ENCODE measurements around the gene HCAR2.
A peak's percentile ranks its signal among the peaks of the same experiment; 100 is the strongest.
"Not testable (repeated sequence)": the region's sequence is repeated elsewhere in the genome, so short reads cannot be mapped to it uniquely, and the experiment has no call there.

HCAR2 gene

DNA sequence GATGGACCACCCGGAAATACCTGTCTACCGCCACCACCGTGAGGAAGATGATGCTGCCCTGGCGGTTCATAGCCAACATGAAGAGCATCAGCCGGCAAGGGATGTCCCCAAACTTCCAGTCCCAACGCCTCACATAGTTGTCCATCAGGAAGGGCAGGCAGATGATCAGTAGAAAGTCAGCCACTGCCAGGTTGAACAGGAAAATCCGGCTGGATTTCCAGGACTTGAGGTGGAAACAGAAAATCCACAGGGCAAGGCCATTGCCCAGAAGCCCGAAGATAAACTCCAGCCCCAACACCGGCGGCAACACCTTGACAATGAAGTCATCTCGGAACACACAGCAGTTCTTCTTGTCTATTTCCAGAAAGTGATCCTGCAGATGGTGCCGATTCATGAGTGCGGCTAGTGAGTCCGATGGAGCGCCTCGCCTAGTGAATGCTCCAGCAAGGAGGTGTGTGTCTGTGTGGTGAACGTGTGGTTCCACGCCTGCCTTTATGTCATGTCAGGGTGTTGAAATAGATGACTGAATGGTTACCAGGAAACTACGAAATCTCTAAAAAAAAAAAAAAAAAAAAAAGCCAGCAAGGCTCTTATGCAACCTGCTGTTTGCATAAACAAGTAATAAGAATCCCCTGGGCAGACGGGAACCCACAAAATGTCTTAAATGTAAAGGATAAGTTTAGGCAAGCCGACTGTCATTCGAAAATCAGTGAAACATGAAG, at the start of gene HCAR2:
TSS of gene HCAR2 (minus strand) at position 468 of the 722 bp plus-strand sequence. CDS start at position 394, 74 bp downstream.
- not testable (repeated sequence) for DNase-seq (ENCODE audit: low read depth)

DNA sequence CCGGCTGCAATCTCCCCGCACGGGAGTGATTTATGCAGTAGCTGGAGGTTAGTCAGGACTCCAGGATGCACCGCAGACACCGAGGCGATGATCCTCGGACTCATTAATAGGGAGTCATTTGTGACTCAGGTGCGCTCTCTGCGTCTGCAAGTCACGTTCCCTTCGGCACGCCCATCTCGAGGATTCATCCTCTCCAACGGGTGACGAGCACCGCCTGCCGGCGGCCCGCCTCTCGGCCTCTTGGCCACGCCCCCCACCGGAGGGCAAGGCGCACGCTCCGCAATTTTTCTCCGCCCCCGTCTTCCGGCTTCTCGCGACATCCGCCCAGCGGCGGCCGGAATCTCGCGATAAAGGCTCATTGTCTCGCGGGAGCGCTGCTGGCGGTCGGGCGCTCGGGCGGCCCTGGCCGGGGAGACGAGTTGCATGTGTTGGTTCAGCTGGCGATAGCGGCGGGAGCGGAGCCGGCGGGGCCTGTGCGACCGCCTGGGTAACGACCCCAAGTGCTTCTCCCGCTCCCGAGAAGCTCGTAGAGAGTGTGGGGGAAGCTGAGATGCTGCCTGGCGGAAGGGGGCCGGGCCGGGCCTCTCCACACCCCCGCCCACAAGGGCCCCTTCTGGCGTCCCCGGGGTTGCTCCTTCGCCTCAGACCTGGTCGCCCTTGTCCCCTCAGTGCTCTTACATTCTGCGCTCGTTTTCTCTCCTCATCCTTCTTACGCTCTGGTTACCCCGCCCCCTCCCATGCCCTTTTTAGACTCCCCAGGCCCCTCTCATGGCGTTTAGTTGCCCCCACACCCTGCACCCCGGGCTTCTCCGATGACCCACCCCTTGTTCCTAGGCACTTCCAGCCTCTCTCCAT, 49.5 kb upstream of the HCAR2 start, which contains the start of gene DENR:
TSS of gene DENR (plus strand) at position 361 of the 855 bp plus-strand sequence. CDS start 878 bp downstream, outside the sequence.
- DNase-seq (ENCODE audit: low read depth) = peak; percentile 99

DNA sequence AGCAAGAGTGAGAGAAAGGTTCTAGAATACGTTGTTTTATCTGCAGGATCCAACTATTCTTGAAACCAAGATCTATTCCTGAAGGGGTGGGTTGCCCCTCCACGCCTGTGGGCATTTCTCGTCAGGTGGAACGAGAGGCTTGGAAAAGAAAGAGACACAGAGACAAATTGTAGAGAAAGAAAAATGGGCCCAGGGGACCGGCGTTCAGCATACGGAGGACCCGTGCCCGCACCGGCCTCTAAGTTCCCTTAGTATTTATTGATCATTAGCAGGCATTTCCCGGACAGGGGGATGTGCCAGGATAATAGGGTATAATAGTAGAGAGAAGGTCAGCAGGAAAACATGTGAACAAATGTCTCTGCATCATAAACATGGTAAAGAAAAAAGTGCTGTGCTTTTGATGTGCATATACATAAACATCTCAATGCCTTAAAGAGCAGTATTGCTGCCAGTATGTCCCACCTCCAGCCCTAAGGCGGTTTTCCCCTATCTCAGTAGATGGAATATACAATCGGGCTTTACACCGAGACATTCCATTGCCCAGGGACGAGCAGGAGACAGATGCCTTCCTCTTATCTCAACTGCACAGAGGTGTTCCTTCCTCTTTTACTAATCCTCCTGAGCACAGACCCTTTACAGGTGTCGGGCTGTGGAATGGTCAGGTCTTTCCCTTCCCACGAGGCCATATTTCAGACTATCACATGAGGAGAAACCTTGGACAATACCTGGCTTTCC, 47.8 kb upstream of the HCAR2 start:
- DNase-seq (ENCODE audit: low read depth) = not testable (repeated sequence)

DNA sequence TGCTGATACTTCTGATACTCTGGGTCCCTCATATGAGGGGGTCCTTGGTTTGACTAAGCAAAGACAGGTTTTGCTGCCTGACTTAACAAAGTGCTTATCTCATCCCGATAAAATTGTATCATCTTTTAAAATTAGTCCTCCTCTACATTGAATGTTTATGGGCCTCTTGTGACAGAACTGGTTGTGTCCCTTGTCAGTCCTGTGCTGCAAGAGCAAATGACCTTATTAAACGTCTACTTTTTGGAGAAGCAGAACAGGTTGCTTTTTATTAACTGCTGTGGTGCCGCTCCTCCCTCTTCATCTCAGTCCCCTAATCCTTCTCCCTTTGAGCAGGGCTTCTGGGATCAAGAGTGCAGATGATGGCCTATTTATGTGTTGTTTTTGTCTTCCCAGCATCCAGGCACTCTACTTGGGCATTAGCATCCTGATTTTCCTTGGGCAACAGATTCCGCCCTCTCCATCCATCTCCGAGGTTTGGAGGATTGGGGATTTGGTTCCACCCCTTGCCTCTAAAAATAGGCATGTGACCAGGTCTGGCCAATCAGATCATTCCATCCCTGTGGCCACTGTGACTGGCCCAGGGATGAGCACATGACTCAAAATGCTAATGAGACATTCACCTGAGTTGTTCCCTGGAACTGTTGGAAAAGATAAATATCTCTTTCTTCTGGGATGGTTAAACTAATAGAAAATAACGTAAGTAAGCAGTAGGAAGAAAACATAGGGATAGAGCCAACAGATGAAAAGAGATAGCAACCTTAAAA, 46.6 kb upstream of the HCAR2 start:
- DNase-seq (ENCODE audit: low read depth) = no peak

DNA sequence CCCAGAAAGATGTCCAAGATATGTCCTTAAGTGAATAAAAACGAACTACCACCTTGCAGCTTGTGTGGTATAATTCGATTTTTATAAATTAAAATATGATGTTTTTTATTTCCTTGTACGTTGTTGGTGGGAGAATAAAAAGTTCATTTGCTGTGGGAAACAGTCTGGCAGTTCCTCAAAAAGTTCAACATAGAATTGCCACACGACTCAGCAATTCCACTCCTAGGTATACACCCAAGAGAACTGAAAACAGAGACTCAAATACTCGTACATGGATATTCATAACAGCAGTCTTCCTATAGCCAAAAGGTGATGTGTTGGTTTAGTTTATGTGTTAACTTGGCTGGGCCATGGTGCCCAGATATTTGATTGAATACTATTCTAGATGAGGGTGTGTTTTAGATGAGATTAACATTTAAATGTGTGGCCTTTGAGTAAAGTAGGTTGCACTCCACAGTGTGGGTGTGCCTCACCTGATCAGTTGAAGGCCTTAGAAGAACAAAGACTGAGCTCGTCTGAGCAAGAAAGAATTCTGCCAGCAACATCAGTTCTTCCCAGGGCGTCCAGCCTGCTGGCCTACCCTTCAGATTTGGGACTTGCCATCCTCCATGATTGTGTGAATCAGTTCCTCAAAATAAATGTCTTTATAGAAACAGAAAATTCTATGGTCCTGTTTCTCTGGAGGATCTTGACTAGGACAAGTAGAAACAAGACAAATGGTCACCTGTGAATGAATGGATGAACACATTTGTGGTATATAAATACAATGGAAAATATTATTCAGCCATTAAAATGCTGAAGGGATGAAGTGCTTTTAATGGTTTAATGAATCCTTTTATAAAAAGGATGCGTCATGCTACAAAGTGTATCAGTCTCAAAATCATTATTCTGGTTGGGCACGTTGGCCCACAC, 44.3 kb upstream of the HCAR2 start:
- DNase-seq (ENCODE audit: low read depth) = no peak

DNA sequence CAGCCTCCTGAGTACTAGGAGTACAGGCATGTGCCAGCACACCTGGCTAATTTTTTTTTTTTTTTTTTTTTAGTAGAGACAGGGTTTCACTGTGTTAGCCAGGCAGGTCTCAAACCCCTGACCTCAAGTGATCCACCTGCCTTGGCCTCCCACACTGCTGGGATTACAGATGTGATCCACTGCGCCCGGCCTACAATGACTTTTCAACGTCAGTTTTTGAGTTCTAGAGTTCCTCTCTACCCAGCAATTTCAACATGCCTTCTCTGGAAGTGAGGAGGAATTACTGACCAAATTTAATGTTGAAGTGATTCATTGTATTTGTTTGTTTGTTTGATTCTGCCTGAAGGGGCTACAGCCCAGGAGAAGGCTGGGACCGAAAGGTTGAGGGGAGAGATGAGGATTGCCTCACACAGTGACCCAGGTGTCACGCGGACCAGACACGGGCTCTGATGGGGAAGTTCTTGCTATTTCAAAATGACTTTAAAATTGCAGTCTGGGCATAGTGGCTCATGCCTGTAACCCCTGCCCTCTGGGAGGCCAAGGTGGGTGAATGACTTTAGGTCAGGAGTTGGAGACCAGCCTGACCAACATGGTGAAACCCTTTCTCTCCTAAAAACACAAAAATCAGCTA, 40.9 kb upstream of the HCAR2 start:
- no peak for DNase-seq (ENCODE audit: low read depth)

DNA sequence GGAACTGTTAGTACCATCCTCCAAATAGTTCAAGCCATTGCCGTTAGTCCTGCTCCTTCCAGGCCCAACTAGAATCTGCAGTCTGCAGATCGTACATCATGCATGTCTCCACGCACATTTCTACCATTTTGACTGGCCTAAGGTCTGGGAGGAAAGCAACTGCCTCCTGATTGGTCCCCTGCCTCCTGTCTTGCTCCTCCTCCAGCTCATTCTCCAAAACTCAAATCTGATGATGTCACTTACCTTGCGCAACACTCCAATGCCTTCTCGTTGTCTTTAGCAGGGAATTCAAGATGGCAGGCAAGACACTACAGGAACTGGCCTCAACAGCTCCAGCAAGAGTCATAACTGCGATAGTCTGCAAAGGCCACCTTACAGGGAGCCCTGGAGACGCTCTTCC, 37.2 kb upstream of the HCAR2 start:
- no peak for DNase-seq (ENCODE audit: low read depth)

DNA sequence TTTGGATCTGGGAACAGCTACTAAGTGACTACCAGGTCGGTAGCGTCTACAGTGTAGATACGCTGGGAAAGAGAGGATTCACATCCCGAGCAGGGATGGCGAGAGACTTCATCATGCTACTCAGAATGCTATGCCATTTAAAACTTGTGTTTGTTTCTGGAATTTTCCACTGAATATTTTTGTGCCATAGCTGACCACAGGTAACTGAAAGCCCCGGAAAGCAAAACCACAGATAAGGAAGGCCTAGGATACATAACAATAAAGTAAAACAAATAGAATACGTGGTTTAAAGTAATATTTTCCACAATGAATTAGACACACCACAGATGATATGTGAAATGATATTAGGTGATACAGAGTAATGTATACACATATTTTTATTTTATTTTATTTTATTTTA, 35.4 kb upstream of the HCAR2 start:
- no peak for DNase-seq (ENCODE audit: low read depth)

DNA sequence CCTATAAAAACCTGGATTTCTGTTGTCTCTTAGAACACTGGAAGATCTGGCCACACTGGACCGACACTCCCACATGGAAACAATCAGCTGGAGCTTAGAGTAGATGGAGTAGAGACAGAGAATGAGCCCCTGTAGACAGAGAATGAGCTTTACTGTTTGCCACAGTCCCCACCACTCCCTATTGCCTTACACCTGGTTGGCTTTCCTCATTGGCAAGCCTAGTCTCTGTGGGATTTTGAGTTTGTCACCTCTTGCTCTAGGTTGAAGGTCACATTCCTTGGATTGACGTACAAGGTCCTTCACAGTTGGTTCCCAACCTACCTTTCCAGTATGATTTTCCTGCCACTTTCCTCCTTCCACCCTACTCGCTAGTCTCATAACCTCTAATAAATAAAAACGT, 29.5 kb upstream of the HCAR2 start:
- no peak for DNase-seq (ENCODE audit: low read depth)

DNA sequence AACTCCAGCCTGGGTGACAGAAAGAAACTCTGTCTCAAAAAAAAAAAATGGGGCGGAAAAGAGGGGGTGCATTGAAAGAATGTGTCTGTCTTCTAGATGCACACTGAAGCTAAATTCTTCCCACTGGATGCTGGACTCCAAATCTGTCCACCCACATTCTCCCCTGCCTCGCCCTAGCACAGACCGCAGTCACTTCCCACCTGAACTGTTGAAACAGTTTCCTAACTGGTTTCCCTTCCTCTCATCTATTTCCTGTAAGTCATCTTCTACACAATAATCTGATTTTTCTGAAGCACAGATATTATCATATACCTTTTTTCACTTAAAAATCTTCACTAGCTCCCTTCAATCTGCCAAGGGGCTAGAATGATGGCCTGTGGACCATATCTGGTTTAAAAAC, 29.0 kb upstream of the HCAR2 start:
- DNase-seq (ENCODE audit: low read depth) = peak; percentile 53

DNA sequence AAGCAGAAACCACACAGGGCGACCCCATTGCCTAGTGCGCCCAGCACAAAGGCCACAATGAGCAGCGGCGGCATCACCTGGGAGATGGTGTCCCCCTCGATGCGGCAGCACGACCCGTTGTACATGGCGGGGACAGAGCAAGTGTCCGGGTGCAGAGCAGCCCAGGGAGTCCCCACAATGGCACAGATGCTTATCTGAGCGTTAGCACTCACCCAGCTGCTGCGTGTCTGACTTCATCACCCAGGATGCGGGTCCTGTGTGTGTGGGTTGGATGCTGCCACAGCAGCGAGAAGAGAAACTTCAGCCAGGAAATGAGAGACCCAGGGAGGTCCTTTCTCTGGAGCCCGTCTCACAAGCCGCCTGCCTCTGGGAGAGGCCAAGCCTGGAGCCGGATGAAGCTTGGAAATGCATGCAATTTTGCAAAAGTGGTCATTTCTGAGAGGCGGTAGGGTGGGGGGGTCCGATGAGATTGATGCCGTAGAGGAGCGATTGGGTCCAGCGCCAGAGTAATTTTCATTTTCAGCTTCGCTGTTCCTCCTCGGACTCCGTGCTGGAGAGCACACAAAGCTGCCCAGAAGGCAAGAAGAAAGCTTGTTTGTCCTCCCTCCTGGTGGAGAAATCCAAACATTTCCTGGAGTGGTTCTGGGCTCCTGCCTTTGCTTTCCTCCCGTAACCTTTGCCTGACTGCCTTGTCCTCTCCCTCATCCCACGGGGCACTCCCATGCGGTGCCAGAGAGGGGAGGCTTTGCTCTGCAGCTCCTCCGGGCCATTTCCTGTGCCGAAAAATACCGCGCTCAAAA, 27.3 kb upstream of the HCAR2 start, which contains the start of gene HCAR1:
TSS of gene HCAR1 (minus strand) at position 630 of the 800 bp plus-strand sequence. CDS start at position 125, 505 bp downstream.
- DNase-seq (ENCODE audit: low read depth) = peak; percentile 48

DNA sequence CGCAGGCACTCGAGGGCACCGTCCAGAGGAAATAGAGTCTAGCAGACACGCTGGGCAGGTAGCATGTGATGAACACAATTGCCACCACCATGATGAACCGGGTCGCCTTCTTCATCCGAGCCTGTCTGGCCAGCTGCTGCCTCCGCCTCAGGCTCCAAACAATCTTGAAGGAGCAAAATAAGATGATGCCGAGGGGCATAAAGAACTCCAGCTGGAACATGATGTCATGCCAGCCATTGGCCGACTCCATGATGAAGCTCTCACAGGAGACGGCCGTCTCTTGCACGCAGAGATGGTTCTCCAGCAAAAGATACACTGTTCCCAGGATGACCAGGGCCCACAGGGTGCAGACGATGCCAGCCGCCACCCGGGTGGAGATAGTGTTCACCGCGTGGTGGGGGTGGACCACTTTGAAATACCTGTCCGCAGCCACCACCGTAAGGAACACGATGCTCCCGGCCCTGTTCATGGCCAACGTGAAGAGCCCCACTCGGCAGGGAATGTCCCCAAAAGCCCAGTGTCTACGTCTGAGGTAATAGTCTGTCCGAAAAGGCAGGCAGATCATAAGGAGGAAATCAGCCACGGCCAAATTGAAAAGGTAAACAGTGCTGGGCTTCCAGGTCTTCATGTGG, 26.5 kb upstream of the HCAR2 start:
- DNase-seq (ENCODE audit: low read depth) = no peak

DNA sequence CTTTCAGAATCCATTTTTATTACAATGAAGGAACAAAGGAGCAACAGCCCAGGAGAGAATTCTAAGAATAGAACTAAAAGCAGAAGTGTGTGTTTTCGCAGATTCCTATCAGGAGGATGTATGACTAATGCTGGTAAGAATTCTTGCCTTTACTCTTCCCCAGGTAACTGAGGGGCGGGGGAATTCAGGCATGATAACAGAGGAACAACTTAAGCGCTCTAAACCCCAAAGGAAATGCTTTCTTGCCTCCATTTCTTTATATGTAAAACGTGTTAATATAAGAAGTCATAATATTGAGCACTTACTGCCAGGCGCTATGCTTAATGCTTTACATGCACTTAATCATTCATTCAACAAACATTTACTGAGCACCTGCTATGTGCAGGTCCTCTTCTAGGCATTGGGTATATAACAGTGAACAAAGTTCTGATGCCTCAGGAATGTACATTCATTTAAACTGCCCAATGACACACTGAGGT, 23.0 kb upstream of the HCAR2 start:
- no peak for DNase-seq (ENCODE audit: low read depth)

DNA sequence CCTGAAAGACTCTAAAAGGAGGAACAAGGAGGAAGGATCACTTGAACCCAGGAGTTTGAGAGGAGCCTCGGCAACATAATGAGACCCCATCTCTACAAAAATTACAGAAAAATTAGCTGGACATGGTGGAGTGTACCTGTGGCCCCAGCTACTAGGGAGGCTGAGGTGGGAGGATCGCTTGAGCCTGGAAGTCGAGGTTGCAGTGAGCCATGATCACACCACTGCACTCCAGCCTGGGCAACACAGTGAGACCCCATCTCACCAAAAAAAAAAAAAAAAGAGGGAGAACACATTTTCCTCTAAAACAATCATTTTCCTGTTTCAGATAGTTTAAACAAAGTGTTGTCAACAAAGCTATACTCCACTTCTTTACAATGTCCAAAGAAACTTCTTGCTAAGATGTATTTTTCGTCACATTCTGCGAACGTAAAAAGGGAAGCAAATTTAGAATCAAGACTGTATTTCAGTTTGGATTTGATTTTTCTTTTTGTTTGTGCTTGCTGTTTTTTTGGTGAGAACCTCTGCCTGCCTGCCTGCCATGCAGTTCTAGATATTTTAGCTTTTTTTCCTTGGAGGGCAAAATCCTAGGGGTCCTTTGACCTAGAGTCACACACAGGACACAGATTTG, 22.4 kb upstream of the HCAR2 start:
- DNase-seq (ENCODE audit: low read depth) = no peak

DNA sequence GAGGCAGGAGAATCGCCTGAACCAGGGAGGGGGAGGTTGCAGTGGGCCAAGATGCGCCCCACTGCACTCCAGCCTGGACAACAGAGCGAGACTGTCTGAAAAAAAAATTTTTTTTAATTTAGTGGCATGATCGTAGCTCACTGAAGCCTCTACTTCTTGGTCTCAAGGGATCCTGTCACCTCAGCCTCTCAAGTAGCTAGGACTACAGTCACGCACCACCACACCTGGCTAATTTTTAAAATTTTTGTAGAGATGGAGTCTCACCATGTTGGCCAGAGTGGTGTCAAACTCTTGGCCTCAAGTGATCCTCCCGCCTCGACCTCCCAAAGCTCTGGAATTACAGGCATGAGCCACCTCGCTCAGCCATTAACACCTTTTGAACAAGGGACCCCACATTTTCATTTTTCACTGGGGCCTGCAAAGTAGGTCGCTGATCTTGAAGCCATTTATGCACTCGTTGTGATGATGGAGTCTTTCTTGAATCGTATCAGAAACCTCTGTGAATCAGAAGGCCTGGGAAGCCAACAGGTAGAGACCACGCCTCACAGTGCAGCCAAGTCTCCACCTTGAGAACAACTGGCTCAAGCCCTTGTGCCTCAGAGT, 21.6 kb upstream of the HCAR2 start:
- no peak for DNase-seq (ENCODE audit: low read depth)

DNA sequence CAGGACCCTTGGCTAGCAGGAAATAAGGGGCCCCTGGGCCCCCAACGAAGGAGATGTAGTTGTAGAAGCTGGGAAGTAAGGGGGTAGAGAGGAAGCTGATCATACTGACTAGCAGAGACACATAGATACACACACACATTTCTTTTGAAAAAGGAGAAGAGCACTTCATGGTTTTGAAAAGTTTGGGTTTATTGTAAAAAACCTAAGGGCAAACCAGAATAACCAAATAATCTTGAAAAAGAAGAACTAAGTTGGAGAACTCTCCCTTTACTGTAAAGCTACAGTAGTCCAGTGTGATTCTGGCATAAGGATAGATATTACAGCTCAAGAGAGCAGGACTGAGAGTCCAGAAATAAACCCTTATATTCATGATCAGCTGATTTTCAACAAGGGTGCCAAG, 19.2 kb upstream of the HCAR2 start:
- DNase-seq (ENCODE audit: low read depth) = no peak

DNA sequence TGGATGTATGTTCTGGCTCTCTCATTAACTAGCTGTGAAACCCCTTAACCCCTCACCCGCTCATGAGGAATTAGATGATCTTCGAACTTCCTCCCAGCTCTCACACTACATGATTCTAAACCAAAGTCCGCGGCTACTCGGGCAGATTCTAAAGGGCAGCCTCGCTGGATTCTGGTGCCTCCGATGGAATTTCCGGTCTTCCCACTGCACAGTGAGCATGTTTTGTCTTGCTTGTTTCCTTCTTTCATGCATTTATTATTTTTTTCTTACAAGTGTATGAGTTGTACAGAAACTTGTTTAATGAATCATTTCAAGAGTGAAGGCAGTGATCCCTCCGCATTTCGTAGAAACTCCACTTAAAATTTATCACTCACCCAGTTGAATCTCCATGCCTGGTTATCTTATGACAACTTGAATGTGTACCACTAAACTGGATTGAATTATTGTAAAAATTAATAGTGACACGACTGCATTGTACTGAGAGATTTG, 17.9 kb upstream of the HCAR2 start:
- DNase-seq (ENCODE audit: low read depth) = no peak

All from stimulated activated CD4-positive, alpha-beta T cell treated with anti-CD3 and anti-CD28 coated beads, Interleukin-2, amount 100 ng/mL, for 4 hours (primary cell).